Breast epithelium (tissue), 4 donors: Measurements from ENCODE around the gene APOA4. TPM values are rescaled to one million over a fixed set of nuclear protein-coding genes. Genes with fewer than 3 reads are reported as not detected.

ENCODE experiments used
- DNase-seq, 2 donors: peaks; one replicate each; pipeline ENCODE4 v3.0.0-alpha.2; 2019; ENCODE audit warnings: low spot score in 2 of 2
- H3K27ac ChIP-seq, 2 donors: fragments of 200-600 bp; sonication (generic) in 1 of 2; one replicate each; pipeline ENCODE4 v1.5.1; 2016 to 2019; ENCODE audit warnings: mild to moderate bottlenecking in 1 of 2
- H3K27me3 ChIP-seq, 2 donors: fragments of 200-600 bp; sonication (generic) in 1 of 2; one replicate each; pipeline versions ENCODE4 v1.5.1 to v1.6.0; 2017 to 2019; ENCODE audit warnings: control low read depth in 1 of 2, mild to moderate bottlenecking in 1 of 2
- H3K36me3 ChIP-seq: fragments of 200-600 bp; one replicate; pipeline ENCODE4 v1.5.1; 2019
- H3K4me1 ChIP-seq, 2 donors: fragments of 200-600 bp; sonication (generic); one replicate each; pipeline ENCODE4 v1.5.1; 2016 to 2019; ENCODE audit warnings: control low read depth in 1 of 2
- H3K4me3 ChIP-seq, 3 donors: fragments of 200-600 bp; sonication (generic); 1 replicate in 2 of 3; 2 replicates in 1 of 3; pipeline ENCODE4 v1.5.1; 2016 to 2019; ENCODE audit warnings: mild to moderate bottlenecking in 3 of 3, moderate library complexity in 2 of 3
- H3K9me3 ChIP-seq, 2 donors: fragments of 200-600 bp; sonication (generic) in 1 of 2; one replicate each; pipeline ENCODE4 v1.5.1; 2016 to 2019; ENCODE audit warnings: control low read depth in 1 of 2
- POLR2A ChIP-seq: fragments of 450-650 bp; IDR thresholded peaks from one replicate; pipeline ENCODE4 v1.6.1; 2016; ENCODE audit warnings: antibody characterized with exemption, mild to moderate bottlenecking, moderate library complexity
- POLR2AphosphoS5 ChIP-seq, 3 donors: sonication (generic); formaldehyde crosslinking; IDR thresholded peaks; one replicate each; pipeline ENCODE4 v1.6.1; 2017; ENCODE audit warnings: antibody characterized with exemption in 3 of 3
- intact Hi-C: fragments of 100-400 bp; cut with DNase I; formaldehyde crosslinking; loops from one replicate; pipeline ENCODE4 v1.15.1; 2023; ENCODE audit warnings: low total_unique reads
- total RNA-seq, 3 donors: library from RNA; depleted of rRNA; stranded (reverse); fragments of >200 nt; gene quantifications; one replicate each; pipeline ENCODE4 v1.1.0, GENCODE V29; 2016
- TF ChIP-seq, protein P1 (sequence below), 3 donors: fragments of 450-650 bp; IDR thresholded peaks; one replicate each; pipeline ENCODE4 v1.5.1; 2016 to 2017; ENCODE audit warnings: antibody characterized with exemption in 3 of 3, mild to moderate bottlenecking in 3 of 3, moderate library complexity in 3 of 3

The APOA4 gene
- total RNA-seq, 3 donors from 2014 or later: 0.33 TPM; not detected in 2

GRCh38 chr11:116787786-116788486 lies 35.2 kb downstream of the APOA4 start, which contains the start of gene ZPR1:
TSS of gene ZPR1 (minus strand) at chr11:116788023. CDS start at chr11:116787990, 33 bp downstream.
- no peaks in the 10 kb centered on the region for H3K36me3 ChIP-seq
- intact Hi-C loops: no loop called here
- peak; percentile 67 to 81 for DNase-seq
- TF ChIP-seq, protein P1, sequence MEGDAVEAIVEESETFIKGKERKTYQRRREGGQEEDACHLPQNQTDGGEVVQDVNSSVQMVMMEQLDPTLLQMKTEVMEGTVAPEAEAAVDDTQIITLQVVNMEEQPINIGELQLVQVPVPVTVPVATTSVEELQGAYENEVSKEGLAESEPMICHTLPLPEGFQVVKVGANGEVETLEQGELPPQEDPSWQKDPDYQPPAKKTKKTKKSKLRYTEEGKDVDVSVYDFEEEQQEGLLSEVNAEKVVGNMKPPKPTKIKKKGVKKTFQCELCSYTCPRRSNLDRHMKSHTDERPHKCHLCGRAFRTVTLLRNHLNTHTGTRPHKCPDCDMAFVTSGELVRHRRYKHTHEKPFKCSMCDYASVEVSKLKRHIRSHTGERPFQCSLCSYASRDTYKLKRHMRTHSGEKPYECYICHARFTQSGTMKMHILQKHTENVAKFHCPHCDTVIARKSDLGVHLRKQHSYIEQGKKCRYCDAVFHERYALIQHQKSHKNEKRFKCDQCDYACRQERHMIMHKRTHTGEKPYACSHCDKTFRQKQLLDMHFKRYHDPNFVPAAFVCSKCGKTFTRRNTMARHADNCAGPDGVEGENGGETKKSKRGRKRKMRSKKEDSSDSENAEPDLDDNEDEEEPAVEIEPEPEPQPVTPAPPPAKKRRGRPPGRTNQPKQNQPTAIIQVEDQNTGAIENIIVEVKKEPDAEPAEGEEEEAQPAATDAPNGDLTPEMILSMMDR (IDR thresholded peaks at IDR 0.05): peak in 2 of 3 donors; percentile 30 to 34
- TF ChIP-seq POLR2AphosphoS5 (IDR thresholded peaks at IDR 0.05): peak; percentile 16 to 71 (median 55)
- peak; percentile 65 for TF ChIP-seq POLR2A
- peaks cover 0 to 9% of the 10 kb centered on the region in 2 donors for H3K4me1 ChIP-seq
- H3K4me3 ChIP-seq: peak within 1 kb of the TSS; percentile 84 to 98 (median 86)
- no peaks in the 10 kb centered on the region for H3K9me3 ChIP-seq
- peak within 1 kb of the TSS; percentile 82 to 88 for H3K27ac ChIP-seq
- H3K27me3 ChIP-seq: peaks cover 0 to 4% of the 10 kb centered on the region in 2 donors

DNA sequence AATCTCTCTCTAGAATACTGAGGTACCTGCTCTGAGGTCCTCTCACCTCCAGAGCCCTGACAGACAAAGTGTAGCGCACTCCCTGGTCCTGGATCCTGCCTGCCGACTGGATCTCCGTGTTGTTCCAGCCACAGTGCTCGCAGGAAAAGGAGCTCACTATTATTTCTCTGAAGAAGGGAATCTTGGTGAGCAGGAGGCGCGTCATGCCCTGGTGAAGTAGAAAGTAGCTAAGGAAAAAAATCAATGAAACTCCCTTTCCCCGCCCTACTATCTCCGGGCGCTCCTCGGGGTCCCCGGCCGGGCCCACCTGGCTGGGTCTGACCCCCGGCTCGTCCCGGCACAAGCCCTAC lies 35.7 kb downstream of the APOA4 start:
- intact Hi-C loops: no loop called here
- no peak for DNase-seq
- H3K4me1 ChIP-seq: peaks cover 0 to 9% of the 10 kb centered on the region in 2 donors
- no peaks in the 10 kb centered on the region for H3K36me3 ChIP-seq
- peak overlapping the region; percentile 84 to 98 (median 86) for H3K4me3 ChIP-seq
- peak overlapping the region; percentile 82 to 88 for H3K27ac ChIP-seq
- H3K27me3 ChIP-seq: peaks cover 0 to 4% of the 10 kb centered on the region in 2 donors
- TF ChIP-seq, protein P1 (IDR thresholded peaks at IDR 0.05): no peak
- no peak for TF ChIP-seq POLR2AphosphoS5 (IDR thresholded peaks at IDR 0.05)
- TF ChIP-seq POLR2A: no peak
- no peaks in the 10 kb centered on the region for H3K9me3 ChIP-seq

GRCh38 chr11:116786966-116787365 lies 36.1 kb downstream of the APOA4 start:
- Histone ChIP-seq H3K9me3 (no peaks in the 10 kb centered on the region), H3K27me3 (peaks cover 0 to 4% of the 10 kb centered on the region in 2 donors), H3K4me3 (peak overlapping the region; percentile 84 to 98 (median 86)), H3K36me3 (no peaks in the 10 kb centered on the region), H3K27ac (peak overlapping the region in 1 of 2 donors; percentile 88), H3K4me1 (peaks cover 0 to 9% of the 10 kb centered on the region in 2 donors)
- no peak for DNase-seq
- TF ChIP-seq POLR2AphosphoS5 (IDR thresholded peaks at IDR 0.05) (no peak), POLR2A (no peak)
- TF ChIP-seq, protein P1 (IDR thresholded peaks at IDR 0.05): no peak
- intact Hi-C loops: no loop called here

GRCh38 chr11:116786326-116786725 lies 36.8 kb downstream of the APOA4 start:
- no peaks in the 10 kb centered on the region for H3K9me3 ChIP-seq
- intact Hi-C loops: no loop called here
- H3K27me3 ChIP-seq: peaks cover 0 to 4% of the 10 kb centered on the region in 2 donors
- no peak for DNase-seq
- no peak overlapping the region for H3K4me3 ChIP-seq
- H3K36me3 ChIP-seq: no peaks in the 10 kb centered on the region
- no peak for TF ChIP-seq POLR2AphosphoS5 (IDR thresholded peaks at IDR 0.05)
- TF ChIP-seq, protein P1 (IDR thresholded peaks at IDR 0.05): no peak
- TF ChIP-seq POLR2A: no peak
- no peak overlapping the region for H3K27ac ChIP-seq
- peaks cover 0 to 9% of the 10 kb centered on the region in 2 donors for H3K4me1 ChIP-seq

DNA sequence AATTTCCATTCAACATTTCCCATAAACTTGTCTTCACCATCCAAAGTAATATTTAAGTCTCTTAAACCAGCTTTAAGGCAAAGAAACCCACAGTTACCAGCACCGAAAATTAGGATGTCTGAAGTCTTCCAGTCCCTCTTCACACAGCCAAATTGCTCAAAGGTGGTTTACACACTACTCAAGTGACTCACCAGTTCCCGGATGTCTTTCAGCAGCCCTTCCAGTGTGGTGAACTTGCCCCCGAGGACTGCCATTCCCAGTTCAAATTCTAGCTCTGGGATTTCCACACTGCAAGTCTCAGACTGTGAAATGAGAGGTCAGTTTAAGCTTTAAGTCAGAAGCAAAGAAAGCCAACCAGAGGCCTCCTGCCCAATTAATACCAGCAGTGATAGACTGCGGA lies 40.4 kb downstream of the APOA4 start:
- H3K4me1 ChIP-seq: peaks cover 0 to 9% of the 10 kb centered on the region in 2 donors
- DNase-seq: no peak
- no peaks in the 10 kb centered on the region for H3K27me3 ChIP-seq
- H3K27ac ChIP-seq: no peak overlapping the region
- intact Hi-C loops: no loop called here
- TF ChIP-seq POLR2A: no peak
- no peak for TF ChIP-seq POLR2AphosphoS5 (IDR thresholded peaks at IDR 0.05)
- TF ChIP-seq, protein P1 (IDR thresholded peaks at IDR 0.05): no peak
- H3K36me3 ChIP-seq: no peaks in the 10 kb centered on the region
- no peaks in the 10 kb centered on the region for H3K9me3 ChIP-seq
- H3K4me3 ChIP-seq: no peak overlapping the region
